Gastrocnemius medialis (tissue), 4 donors: Measurements from ENCODE around the gene PBRM1. TPM values are rescaled to one million over a fixed set of nuclear protein-coding genes. Genes with fewer than 3 reads are reported as not detected.

Experiments
- ATAC-seq, 2 donors: fragments of 150-250 bp; one replicate each; pipeline ENCODE4 v1.9.1; 2016
- DNase-seq, 2 donors: peaks; one replicate each; pipeline ENCODE4 v3.0.0-alpha.2; 2019
- H3K27ac ChIP-seq, 4 donors: fragments of 200-600 bp; sonication (generic); 1 replicate in 1 of 4; 2 replicates in 3 of 4; pipeline ENCODE4 v1.5.1; 2016 to 2018; ENCODE audit warnings: mild to moderate bottlenecking in 2 of 4, moderate library complexity in 1 of 4
- H3K27me3 ChIP-seq, 3 donors: fragments of 200-600 bp; sonication (generic) in 2 of 3; 1 replicate in 1 of 3; 2 replicates in 2 of 3; pipeline versions ENCODE4 v1.5.1 to v1.6.0; 2016 to 2019; ENCODE audit warnings: mild to moderate bottlenecking in 1 of 3, moderate library complexity in 1 of 3
- H3K36me3 ChIP-seq, 2 donors: fragments of 200-600 bp; sonication (generic) in 1 of 2; one replicate each; pipeline ENCODE4 v1.5.1; 2017 to 2018
- H3K4me1 ChIP-seq, 2 donors: fragments of 200-600 bp; sonication (generic) in 1 of 2; one replicate each; pipeline ENCODE4 v1.5.1; 2016 to 2017; ENCODE audit warnings: mild to moderate bottlenecking in 2 of 2
- H3K4me3 ChIP-seq, 4 donors: fragments of 200-600 bp; sonication (generic) in 3 of 4; 1 replicate in 1 of 4; 2 replicates in 3 of 4; pipeline ENCODE4 v1.5.1; 2016 to 2019; ENCODE audit warnings: mild to moderate bottlenecking in 2 of 4
- H3K9me3 ChIP-seq, 3 donors: fragments of 200-600 bp; sonication (generic) in 2 of 3; 1 replicate in 1 of 3; 2 replicates in 2 of 3; pipeline ENCODE4 v1.5.1; 2016 to 2019
- CTCF ChIP-seq, 5 experiments: fragments of 450-650 bp in 3 of 5; fragments of 200-600 bp in 2 of 5; sonication (generic) in 2 of 5; IDR thresholded peaks in 4 of 5; conservative IDR thresholded peaks in 1 of 5; 1 replicate in 4 of 5; 2 replicates in 1 of 5; pipeline ENCODE4 v1.5.1; 2016 to 2019; ENCODE audit warnings: antibody characterized with exemption in 5 of 5, mild to moderate bottlenecking in 3 of 5, moderate library complexity in 3 of 5
- POLR2A ChIP-seq, 2 donors: fragments of 450-650 bp; IDR thresholded peaks; one replicate each; pipeline ENCODE4 v1.6.1; 2017; ENCODE audit warnings: antibody characterized with exemption in 2 of 2, mild to moderate bottlenecking in 2 of 2, moderate library complexity in 2 of 2
- in situ Hi-C, 4 donors: fragments of 200-750 bp; cut with MboI; loops; one replicate each; pipeline versions ENCODE4 v1.15.0 to v1.8.0; 2017; ENCODE audit warnings: low sequenced_read_pairs in 4 of 4
- intact Hi-C: fragments of 100-400 bp; cut with DNase I; formaldehyde crosslinking; loops from one replicate; pipeline ENCODE4 v1.15.1; 2023; ENCODE audit warnings: low total_unique reads
- total RNA-seq, 4 donors: library from RNA; depleted of rRNA; stranded (reverse); fragments of >200 nt; gene quantifications; one replicate each; pipeline versions ENCODE4 v1.1.0 to v1.2.3, GENCODE V29; 2016

Gene PBRM1
- total RNA-seq, 4 donors from 2014 or later = 22.9 to 45.2 (median 27.5) TPM

- H3K9me3 ChIP-seq = no peaks in the 10 kb centered on the region
- no peak overlapping the region for H3K27ac ChIP-seq
- H3K4me3 ChIP-seq = no peak overlapping the region
- TF ChIP-seq POLR2A (IDR thresholded peaks at IDR 0.05) = no peak
- no peak for TF ChIP-seq CTCF (IDR thresholded peaks at IDR 0.05 in 4 of 5, conservative IDR thresholded peaks at IDR 0.05 in 1 of 5)
- peaks cover under 1 to 75% of the 10 kb centered on the region in 2 donors for H3K36me3 ChIP-seq
- intact Hi-C loops (no loop called here), in situ Hi-C loops (no loop called here)
- no peak for DNase-seq
- H3K27me3 ChIP-seq = no peaks in the 10 kb centered on the region
- ATAC-seq = no peak
- peaks cover 0 to 6% of the 10 kb centered on the region in 2 donors for H3K4me1 ChIP-seq
Observed at GRCh38 chr3:52558436-52558835, 127.3 kb downstream of the PBRM1 start.

GRCh38 chr3:52557011-52557960 is 128.4 kb downstream of the PBRM1 start:
- H3K4me3 ChIP-seq = no peak overlapping the region
- intact Hi-C loops (no loop called here), in situ Hi-C loops (no loop called here)
- H3K27me3 ChIP-seq = no peaks in the 10 kb centered on the region
- ATAC-seq (no peak), DNase-seq (no peak)
- no peaks in the 10 kb centered on the region for H3K9me3 ChIP-seq
- no peak overlapping the region for H3K27ac ChIP-seq
- peaks cover 0 to 64% of the 10 kb centered on the region in 2 donors for H3K36me3 ChIP-seq
- H3K4me1 ChIP-seq = peaks cover 0 to 6% of the 10 kb centered on the region in 2 donors
- no peak for TF ChIP-seq POLR2A (IDR thresholded peaks at IDR 0.05)

DNA sequence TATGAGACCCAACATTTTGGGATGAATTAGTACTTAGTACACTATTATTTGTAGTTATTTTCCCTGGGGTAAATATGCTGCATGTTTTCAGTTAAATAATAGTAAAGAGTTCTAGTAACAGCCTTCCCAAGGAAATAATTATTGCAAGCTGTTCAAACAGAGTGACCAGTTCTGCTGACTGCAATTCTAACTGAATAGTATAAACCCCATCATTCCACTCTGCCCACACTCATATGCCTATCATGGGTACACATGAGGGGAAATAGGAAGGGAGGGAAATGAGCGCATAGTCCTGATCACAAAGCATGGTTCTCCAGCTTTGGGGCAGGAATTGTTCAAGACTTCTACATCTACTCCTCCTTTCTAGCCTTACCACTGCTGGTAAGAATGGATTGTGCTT is 130.7 kb downstream of the PBRM1 start:
- TF ChIP-seq POLR2A (IDR thresholded peaks at IDR 0.05) (no peak), CTCF (IDR thresholded peaks at IDR 0.05 in 4 of 5, conservative IDR thresholded peaks at IDR 0.05 in 1 of 5) (no peak)
- H3K27ac ChIP-seq = no peak overlapping the region
- in situ Hi-C loops (no loop called here), intact Hi-C loops (no loop called here)
- DNase-seq = no peak
- H3K9me3 ChIP-seq = no peaks in the 10 kb centered on the region
- peaks cover 0 to 48% of the 10 kb centered on the region in 2 donors for H3K36me3 ChIP-seq
- no peaks in the 10 kb centered on the region for H3K27me3 ChIP-seq
- peaks cover 0 to 10% of the 10 kb centered on the region in 2 donors for H3K4me1 ChIP-seq
- no peak for ATAC-seq
- no peak overlapping the region for H3K4me3 ChIP-seq

GRCh38 chr3:52554026-52554755 is 131.5 kb downstream of the PBRM1 start:
- H3K27me3 ChIP-seq = no peaks in the 10 kb centered on the region
- TF ChIP-seq POLR2A (IDR thresholded peaks at IDR 0.05) = no peak
- TF ChIP-seq CTCF (IDR thresholded peaks at IDR 0.05 in 4 of 5, conservative IDR thresholded peaks at IDR 0.05 in 1 of 5) = no peak
- ATAC-seq (no peak), DNase-seq (no peak)
- no peaks in the 10 kb centered on the region for H3K9me3 ChIP-seq
- H3K4me3 ChIP-seq = no peak overlapping the region
- intact Hi-C loops = no loop called here
- H3K27ac ChIP-seq = no peak overlapping the region
- H3K4me1 ChIP-seq = peaks cover 0 to 10% of the 10 kb centered on the region in 2 donors
- in situ Hi-C loops = no loop called here
- H3K36me3 ChIP-seq = peaks cover 0 to 46% of the 10 kb centered on the region in 2 donors

- Histone ChIP-seq H3K4me1 (peaks cover 0 to 10% of the 10 kb centered on the region in 2 donors), H3K9me3 (no peaks in the 10 kb centered on the region), H3K36me3 (peaks cover 0 to 49% of the 10 kb centered on the region in 2 donors), H3K4me3 (no peak overlapping the region), H3K27ac (no peak overlapping the region), H3K27me3 (no peaks in the 10 kb centered on the region)
- no peak for TF ChIP-seq POLR2A (IDR thresholded peaks at IDR 0.05)
- TF ChIP-seq CTCF (IDR thresholded peaks at IDR 0.05 in 4 of 5, conservative IDR thresholded peaks at IDR 0.05 in 1 of 5) = no peak
- DNase-seq = no peak
- intact Hi-C loops (no loop called here), in situ Hi-C loops (no loop called here)
- ATAC-seq = no peak
Observed at GRCh38 chr3:52552089-52552488, 133.6 kb downstream of the PBRM1 start.
